GM21390 (cell line): ENCODE results near the gene PKD2L1.
"Not testable (repeated sequence)": the region's sequence is repeated elsewhere in the genome, so short reads cannot be mapped to it uniquely, and the experiment has no call there.

ENCODE experiments used
- ATAC-seq: cut with Tn5 transposase; IDR thresholded peaks from one replicate; pipeline ENCODE4 v1.9.1; 2021; ENCODE audit not compliant: unreplicated experiment

The PKD2L1 gene

GRCh38 chr10:100287756-100288155 lies 42.3 kb downstream of the PKD2L1 start:
- ATAC-seq, result no peak

- peak; percentile 89 for ATAC-seq
These were observed 43.7 kb downstream of the PKD2L1 start, which contains the start of gene BLOC1S2 for GRCh38 chr10:100286051-100287033. Gene BLOC1S2, minus strand, starts transcription at chr10:100286680. Its CDS starts 21 bp downstream, at chr10:100286659.

GRCh38 chr10:100285326-100285725 lies 44.7 kb downstream of the PKD2L1 start:
- ATAC-seq, result not testable (repeated sequence)

- no peak for ATAC-seq
These were observed 47.1 kb downstream of the PKD2L1 start for GRCh38 chr10:100282907-100283306.

GRCh38 chr10:100276971-100277370 lies 53.1 kb downstream of the PKD2L1 start:
- ATAC-seq, result not testable (repeated sequence)

GRCh38 chr10:100267239-100268104 lies 62.6 kb downstream of the PKD2L1 start, which contains the start of gene CWF19L1:
Gene CWF19L1, minus strand, starts transcription at chr10:100267638. Its CDS starts 45 bp downstream, at chr10:100267593.
- ATAC-seq, result peak; percentile 74

- ATAC-seq, result no peak
These were observed 64.1 kb downstream of the PKD2L1 start for GRCh38 chr10:100265821-100266485.

- ATAC-seq, result no peak
These were observed 75.8 kb downstream of the PKD2L1 start for GRCh38 chr10:100254191-100254590.

- ATAC-seq, result no peak
These were observed 77.0 kb downstream of the PKD2L1 start for GRCh38 chr10:100253041-100253440.

GRCh38 chr10:100248820-100249219 lies 81.2 kb downstream of the PKD2L1 start:
- no peak for ATAC-seq

- no peak for ATAC-seq
These were observed 84.4 kb downstream of the PKD2L1 start for GRCh38 chr10:100245484-100246220.

- no peak for ATAC-seq
These were observed 90.2 kb downstream of the PKD2L1 start for GRCh38 chr10:100239851-100240250.

GRCh38 chr10:100238429-100238828 lies 91.6 kb downstream of the PKD2L1 start:
- ATAC-seq, result no peak
